HepG2 (cell line): ENCODE data around the gene SLC5A6. TPM values are rescaled to one million over a fixed set of nuclear protein-coding genes. Genes with fewer than 3 reads are reported as not detected.

Source experiments
- ATF6 ChIP-seq: sonication (generic); formaldehyde crosslinking; conservative IDR thresholded peaks from 2 replicates; pipeline ENCODE4 v1.4.0; 2020; ENCODE audit warnings: missing genetic modification reagents
- LCORL ChIP-seq, 2 experiments: fragments of 450-650 bp in 1 of 2; sonication (generic) in 1 of 2; formaldehyde crosslinking in 1 of 2; IDR thresholded peaks; 2 replicates each; pipeline versions ENCODE4 v1.5.0 to v1.6.1; 2017 to 2020; ENCODE audit warnings: antibody characterized with exemption in 1 of 2, missing genetic modification reagents in 1 of 2
- NBN ChIP-seq: fragments of 450-650 bp; conservative IDR thresholded peaks from 2 replicates; pipeline ENCODE4 v1.6.1; 2017
- STAT5B ChIP-seq: sonication (generic); formaldehyde crosslinking; IDR thresholded peaks from 2 replicates; pipeline ENCODE4 v1.4.0; 2020; ENCODE audit warnings: missing genetic modification reagents
- STAT6 ChIP-seq: sonication (generic); formaldehyde crosslinking; IDR thresholded peaks from 2 replicates; pipeline ENCODE4 v1.4.0; 2020; ENCODE audit warnings: missing genetic modification reagents, mild to moderate bottlenecking, borderline replicate concordance
- TAF1 ChIP-seq: sonication (generic); formaldehyde crosslinking; IDR thresholded peaks from 2 replicates; pipeline ENCODE4 v1.4.0; 2020; ENCODE audit warnings: missing genetic modification reagents
- TCF7 ChIP-seq: sonication (generic); IDR thresholded peaks from 2 replicates; pipeline ENCODE4 v1.6.1; 2016; ENCODE audit warnings: antibody characterized with exemption, low read depth
- TFE3 ChIP-seq: IDR thresholded peaks from 2 replicates; pipeline ENCODE4 v1.6.1; 2016
- TOPORS ChIP-seq: sonication (generic); formaldehyde crosslinking; IDR thresholded peaks from 2 replicates; pipeline ENCODE4 v1.8.0; 2023; ENCODE audit warnings: mild to moderate bottlenecking, missing genetic modification reagents
- ZNF12 ChIP-seq: sonication (generic); formaldehyde crosslinking; IDR thresholded peaks from 2 replicates; pipeline ENCODE4 v1.5.0; 2020; ENCODE audit warnings: missing genetic modification reagents
- ZNF292 ChIP-seq: sonication (generic); formaldehyde crosslinking; IDR thresholded peaks from 2 replicates; pipeline ENCODE4 v1.8.1; 2022; ENCODE audit warnings: mild to moderate bottlenecking, low read depth, missing genetic modification reagents, borderline replicate concordance
- ZNF30 ChIP-seq: sonication (generic); formaldehyde crosslinking; IDR thresholded peaks from 2 replicates; pipeline ENCODE4 v1.5.0; 2020; ENCODE audit warnings: mild to moderate bottlenecking, missing genetic modification reagents
- ZNF558 ChIP-seq: sonication (generic); formaldehyde crosslinking; IDR thresholded peaks from 2 replicates; pipeline ENCODE4 v1.9.0; 2022; ENCODE audit warnings: mild to moderate bottlenecking, missing genetic modification reagents, borderline replicate concordance
- ZNF569 ChIP-seq: sonication (generic); formaldehyde crosslinking; IDR thresholded peaks from 2 replicates; pipeline ENCODE4 v1.5.0; 2020; ENCODE audit warnings: mild to moderate bottlenecking, missing genetic modification reagents, moderate library complexity, borderline replicate concordance
- ZNF572 ChIP-seq: sonication (generic); formaldehyde crosslinking; IDR thresholded peaks from 2 replicates; pipeline ENCODE4 v1.5.1; 2020; ENCODE audit warnings: mild to moderate bottlenecking, missing genetic modification reagents
- ZNF616 ChIP-seq: sonication (generic); formaldehyde crosslinking; IDR thresholded peaks from 2 replicates; pipeline ENCODE4 v1.5.0; 2020; ENCODE audit warnings: low read depth, mild to moderate bottlenecking, missing genetic modification reagents
- ZNF644 ChIP-seq: IDR thresholded peaks from 2 replicates; pipeline ENCODE4 v1.6.1; 2016; ENCODE audit warnings: low read depth
- polyA plus RNA-seq, 8 experiments: library from polyadenylated mRNA; depleted of rRNA in 3 of 8; stranded (reverse) in 7 of 8; unstranded in 1 of 8; fragments of >200 nt; fragmentation: Illumina TruSeq in 4 of 8; extraction: Trizol in 4 of 8; gene quantifications; 2 replicates each; pipeline versions ENCODE4 v1.2.1 to v1.2.3, GENCODE V29; 2011 to 2016; ENCODE audit warnings: low read depth in 4 of 8, missing spikeins in 1 of 8, mixed read lengths in 1 of 8; ENCODE audit not compliant: insufficient read depth in 1 of 8
- total RNA-seq, 5 experiments: library from RNA; depleted of rRNA; stranded (reverse); fragments of >200 nt; fragmentation: Illumina TruSeq; extraction: Trizol; gene quantifications; 2 replicates each; pipeline ENCODE4 v1.2.3, GENCODE V29; 2016; ENCODE audit warnings: low read depth in 1 of 5
- TF ChIP-seq, protein P1 (sequence below): sonication (generic); formaldehyde crosslinking; IDR thresholded peaks from 2 replicates; pipeline ENCODE4 v1.8.0; 2022; ENCODE audit warnings: mild to moderate bottlenecking, missing genetic modification reagents, moderate library complexity
- TF ChIP-seq, protein P2 (sequence below): sonication (generic); formaldehyde crosslinking; IDR thresholded peaks from 2 replicates; pipeline ENCODE4 v1.5.0; 2020; ENCODE audit warnings: missing genetic modification reagents
- TF ChIP-seq, protein P3 (sequence below): sonication (generic); formaldehyde crosslinking; IDR thresholded peaks from 2 replicates; pipeline ENCODE4 v1.4.0; 2020; ENCODE audit warnings: missing genetic modification reagents

The SLC5A6 gene
- total and polyA plus RNA-seq, 2 of the 13 experiments (the other 11 are each of a cell fraction or from before 2014, with no cell fraction given), result 135 to 417 TPM

- TF ChIP-seq ATF6 (CRISPR knock-in tag) (no peak), TCF7 (no peak), TOPORS (CRISPR knock-in tag) (no peak; the same call in 1 of the 2 replicates), ZNF569 (CRISPR knock-in tag) (no peak), ZNF644 (CRISPR knock-in tag) (no peak), ZNF558 (no peak), ZNF30 (CRISPR knock-in tag) (no peak; the same call in 1 of the 2 replicates), ZNF292 (CRISPR knock-in tag) (0 out of 2 replicates have a peak, but pooled peaks have one; percentile 23), ZNF616 (CRISPR knock-in tag) (no peak), TFE3 (CRISPR knock-in tag) (no peak), NBN (no peak), TAF1 (CRISPR knock-in tag) (no peak), ZNF572 (no peak), ZNF12 (no peak), LCORL (IDR thresholded peaks at IDR 0.05) (no peak), LCORL (CRISPR knock-in tag; IDR thresholded peaks at IDR 0.05) (peak; percentile 60; the same call in 1 of the 2 replicates), STAT5B (CRISPR knock-in tag) (no peak), STAT6 (CRISPR knock-in tag) (no peak)
- TF ChIP-seq, protein P1, sequence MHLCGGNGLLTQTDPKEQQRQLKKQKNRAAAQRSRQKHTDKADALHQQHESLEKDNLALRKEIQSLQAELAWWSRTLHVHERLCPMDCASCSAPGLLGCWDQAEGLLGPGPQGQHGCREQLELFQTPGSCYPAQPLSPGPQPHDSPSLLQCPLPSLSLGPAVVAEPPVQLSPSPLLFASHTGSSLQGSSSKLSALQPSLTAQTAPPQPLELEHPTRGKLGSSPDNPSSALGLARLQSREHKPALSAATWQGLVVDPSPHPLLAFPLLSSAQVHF (CRISPR knock-in tag), result no peak
- TF ChIP-seq, protein P2, sequence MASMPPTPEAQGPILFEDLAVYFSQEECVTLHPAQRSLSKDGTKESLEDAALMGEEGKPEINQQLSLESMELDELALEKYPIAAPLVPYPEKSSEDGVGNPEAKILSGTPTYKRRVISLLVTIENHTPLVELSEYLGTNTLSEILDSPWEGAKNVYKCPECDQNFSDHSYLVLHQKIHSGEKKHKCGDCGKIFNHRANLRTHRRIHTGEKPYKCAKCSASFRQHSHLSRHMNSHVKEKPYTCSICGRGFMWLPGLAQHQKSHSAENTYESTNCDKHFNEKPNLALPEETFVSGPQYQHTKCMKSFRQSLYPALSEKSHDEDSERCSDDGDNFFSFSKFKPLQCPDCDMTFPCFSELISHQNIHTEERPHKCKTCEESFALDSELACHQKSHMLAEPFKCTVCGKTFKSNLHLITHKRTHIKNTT, result no peak
- TF ChIP-seq, protein P3, sequence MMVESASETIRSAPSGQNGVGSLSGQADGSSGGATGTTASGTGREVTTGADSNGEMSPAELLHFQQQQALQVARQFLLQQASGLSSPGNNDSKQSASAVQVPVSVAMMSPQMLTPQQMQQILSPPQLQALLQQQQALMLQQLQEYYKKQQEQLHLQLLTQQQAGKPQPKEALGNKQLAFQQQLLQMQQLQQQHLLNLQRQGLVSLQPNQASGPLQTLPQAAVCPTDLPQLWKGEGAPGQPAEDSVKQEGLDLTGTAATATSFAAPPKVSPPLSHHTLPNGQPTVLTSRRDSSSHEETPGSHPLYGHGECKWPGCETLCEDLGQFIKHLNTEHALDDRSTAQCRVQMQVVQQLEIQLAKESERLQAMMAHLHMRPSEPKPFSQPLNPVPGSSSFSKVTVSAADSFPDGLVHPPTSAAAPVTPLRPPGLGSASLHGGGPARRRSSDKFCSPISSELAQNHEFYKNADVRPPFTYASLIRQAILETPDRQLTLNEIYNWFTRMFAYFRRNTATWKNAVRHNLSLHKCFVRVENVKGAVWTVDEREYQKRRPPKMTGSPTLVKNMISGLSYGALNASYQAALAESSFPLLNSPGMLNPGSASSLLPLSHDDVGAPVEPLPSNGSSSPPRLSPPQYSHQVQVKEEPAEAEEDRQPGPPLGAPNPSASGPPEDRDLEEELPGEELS (CRISPR knock-in tag), result no peak
Measured at GRCh38 chr2:27211241-27211942, 676 bp downstream of the SLC5A6 start (continued).
